WERI-Rb-1 (cell line): ENCODE measurements around the gene AFDN.

Source experiments
- DNase-seq: peaks from one replicate; pipeline ENCODE4 v3.0.0-alpha.2; 2020
- H3K27ac ChIP-seq: fragments of 250-450 bp; sonication (Bioruptor Pico); 2 replicates; pipeline ENCODE4 v1.5.1; 2020; ENCODE audit warnings: mild to moderate bottlenecking, moderate library complexity
- H3K27me3 ChIP-seq: fragments of 250-450 bp; sonication (Bioruptor Pico); 2 replicates; pipeline ENCODE4 v1.5.1; 2021; ENCODE audit warnings: mild to moderate bottlenecking, low read depth, moderate library complexity; ENCODE audit not compliant: insufficient read depth, severe bottlenecking
- H3K36me3 ChIP-seq: fragments of 250-450 bp; sonication (Bioruptor Pico); 2 replicates; pipeline ENCODE4 v1.5.1; 2020; ENCODE audit warnings: mild to moderate bottlenecking, moderate library complexity
- H3K4me3 ChIP-seq: 2 replicates; pipeline ENCODE4 v1.5.1; 2011; ENCODE audit warnings: low read depth, mild to moderate bottlenecking, control low read depth, low read length
- H3K9me3 ChIP-seq: fragments of 250-450 bp; sonication (Bioruptor Pico); 2 replicates; pipeline ENCODE4 v1.5.1; 2021; ENCODE audit warnings: mild to moderate bottlenecking, moderate library complexity; ENCODE audit not compliant: severe bottlenecking
- CTCF ChIP-seq: IDR thresholded peaks from 2 replicates; pipeline ENCODE4 v1.5.1; 2011; ENCODE audit warnings: low read depth, mild to moderate bottlenecking, control low read depth, inconsistent platforms, low read length

The AFDN gene

GRCh38 chr6:167933290-167933689 is 106.6 kb downstream of the AFDN start:
- no peak overlapping the region for H3K4me3 ChIP-seq
- DNase-seq, result no peak
- H3K9me3 ChIP-seq, result no peaks in the 10 kb centered on the region
- no peaks in the 10 kb centered on the region for H3K27me3 ChIP-seq
- no peak overlapping the region for H3K27ac ChIP-seq
- peaks cover 26% of the 10 kb centered on the region for H3K36me3 ChIP-seq
- no peak for TF ChIP-seq CTCF

DNA sequence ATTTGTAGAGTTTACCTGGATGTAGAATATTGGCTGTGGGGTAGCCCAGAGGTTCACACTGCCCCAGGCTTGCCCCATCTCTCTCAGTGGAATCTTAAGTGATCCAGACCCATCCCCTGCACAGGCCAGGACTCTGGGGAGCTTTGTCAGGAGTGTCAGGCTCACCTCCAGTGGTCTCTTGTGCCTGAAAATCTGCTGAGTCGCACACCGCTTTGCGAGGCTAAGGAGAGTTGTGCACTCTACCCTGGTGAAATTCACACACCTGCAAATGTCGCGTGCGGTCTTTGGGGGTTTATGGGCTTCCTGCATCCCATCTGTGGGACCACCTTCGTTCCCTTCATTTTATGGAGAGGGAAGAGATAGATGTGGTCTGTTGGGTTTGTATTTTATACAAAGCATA is 107.1 kb downstream of the AFDN start:
- H3K4me3 ChIP-seq, result no peak overlapping the region
- H3K36me3 ChIP-seq, result peaks cover 26% of the 10 kb centered on the region
- no peak for DNase-seq
- H3K27ac ChIP-seq, result no peak overlapping the region
- no peaks in the 10 kb centered on the region for H3K9me3 ChIP-seq
- no peak for TF ChIP-seq CTCF
- H3K27me3 ChIP-seq, result no peaks in the 10 kb centered on the region

GRCh38 chr6:167934426-167934864 is 107.7 kb downstream of the AFDN start:
- Histone ChIP-seq H3K27me3 (no peaks in the 10 kb centered on the region), H3K4me3 (no peak overlapping the region), H3K36me3 (peaks cover 23% of the 10 kb centered on the region), H3K27ac (no peak overlapping the region), H3K9me3 (no peaks in the 10 kb centered on the region)
- DNase-seq, result no peak
- no peak for TF ChIP-seq CTCF

DNA sequence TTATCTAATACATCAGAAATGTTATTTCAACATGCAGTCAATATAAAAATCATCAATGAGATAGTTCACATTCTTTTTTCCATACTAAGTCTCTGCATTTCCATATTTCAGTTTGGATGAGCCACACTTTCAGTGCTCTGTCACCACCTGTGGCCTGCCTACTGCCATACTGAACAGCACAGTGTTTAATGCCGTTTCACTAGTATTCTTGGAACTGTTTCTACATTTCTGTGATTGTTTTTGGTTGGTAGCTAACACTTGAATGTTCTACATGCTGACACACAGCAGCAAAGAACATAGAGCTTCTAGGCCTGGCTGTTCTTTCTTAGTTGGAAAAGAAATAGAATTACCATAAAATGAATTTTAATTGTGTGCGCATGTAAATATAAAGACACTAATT is 109.3 kb downstream of the AFDN start:
- Histone ChIP-seq H3K27me3 (no peaks in the 10 kb centered on the region), H3K4me3 (no peak overlapping the region), H3K36me3 (peaks cover 7% of the 10 kb centered on the region), H3K9me3 (no peaks in the 10 kb centered on the region), H3K27ac (no peak overlapping the region)
- TF ChIP-seq CTCF, result no peak
- DNase-seq, result no peak

DNA sequence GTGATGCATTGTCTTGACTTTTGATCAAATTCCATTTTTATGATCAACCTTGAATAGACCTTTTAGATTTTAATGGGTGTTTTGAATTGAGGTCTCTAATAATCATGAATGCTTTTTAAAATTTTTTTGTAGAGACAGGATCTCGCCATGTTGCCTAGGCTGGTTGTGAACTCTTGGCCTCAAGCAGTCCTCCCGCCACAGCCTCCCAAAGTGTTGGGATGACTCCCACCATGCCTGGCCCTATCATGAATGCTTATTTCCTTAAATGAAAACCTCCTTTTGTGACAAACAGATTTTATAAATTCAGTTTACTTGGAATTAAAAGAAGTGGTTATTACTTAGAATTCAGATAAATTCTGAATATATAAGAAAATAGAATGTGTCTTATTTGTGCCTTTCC is 110.6 kb downstream of the AFDN start:
- Histone ChIP-seq H3K27me3 (no peaks in the 10 kb centered on the region), H3K9me3 (no peaks in the 10 kb centered on the region), H3K27ac (no peak overlapping the region), H3K36me3 (peaks cover 2% of the 10 kb centered on the region), H3K4me3 (no peak overlapping the region)
- no peak for TF ChIP-seq CTCF
- DNase-seq, result no peak
